ENCODE results near the gene COL18A1. TPM values are rescaled to one million over a fixed set of nuclear protein-coding genes. Genes with fewer than 3 reads are reported as not detected.
A peak's percentile ranks its signal among the peaks of the same experiment; 100 is the strongest.
"Not testable (repeated sequence)": the region's sequence is repeated elsewhere in the genome, so short reads cannot be mapped to it uniquely, and the experiment has no call there.

The COL18A1 gene
- total RNA-seq, 1 donor from 2014 or later = 150 TPM

DNA sequence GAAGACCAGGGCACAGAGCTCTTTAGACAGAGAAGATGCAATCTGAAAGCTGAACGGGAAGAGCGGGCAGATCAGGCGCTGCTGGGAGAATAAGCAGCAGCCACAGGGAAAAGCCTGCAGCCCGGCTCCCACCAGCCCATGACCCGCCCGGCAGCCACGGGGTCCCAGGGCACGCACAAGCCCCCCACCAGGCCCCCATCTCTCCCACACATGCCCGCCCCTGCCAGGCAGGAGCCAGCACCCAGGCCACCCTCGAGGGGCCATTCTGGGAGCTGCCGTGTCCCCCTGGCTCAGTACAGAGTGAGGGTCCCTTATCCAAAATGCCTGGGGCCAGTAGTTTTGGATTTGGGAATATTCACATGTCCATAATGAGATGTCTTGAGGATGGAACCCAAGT, 120.9 kb downstream of the COL18A1 start:
- peak; percentile 49 for DNase-seq (ENCODE audit: extremely low spot score, unreplicated experiment)

GRCh38 chr21:45527151-45527999, 122.4 kb downstream of the COL18A1 start:
- H3K27me3 Mint-ChIP-seq; H3K9me3 Mint-ChIP-seq; H3K4me1 Mint-ChIP-seq (ENCODE audit: unreplicated experiment): not testable (repeated sequence)
- peak overlapping the region; percentile 9 for H3K4me3 Mint-ChIP-seq
- DNase-seq (ENCODE audit: extremely low spot score, unreplicated experiment) = peak; percentile 64
- peaks cover 11% of the 10 kb centered on the region for H3K36me3 Mint-ChIP-seq
- peak overlapping the region; percentile 79 for H3K27ac Mint-ChIP-seq

More for the DNA sequence above, 120.9 kb downstream of the COL18A1 start:
- H3K36me3 Mint-ChIP-seq = peaks cover 25% of the 10 kb centered on the region
- no peaks in the 10 kb centered on the region for H3K9me3 Mint-ChIP-seq
- H3K27ac Mint-ChIP-seq = no peak overlapping the region
- no peaks in the 10 kb centered on the region for H3K27me3 Mint-ChIP-seq
- TF ChIP-seq, protein P1, sequence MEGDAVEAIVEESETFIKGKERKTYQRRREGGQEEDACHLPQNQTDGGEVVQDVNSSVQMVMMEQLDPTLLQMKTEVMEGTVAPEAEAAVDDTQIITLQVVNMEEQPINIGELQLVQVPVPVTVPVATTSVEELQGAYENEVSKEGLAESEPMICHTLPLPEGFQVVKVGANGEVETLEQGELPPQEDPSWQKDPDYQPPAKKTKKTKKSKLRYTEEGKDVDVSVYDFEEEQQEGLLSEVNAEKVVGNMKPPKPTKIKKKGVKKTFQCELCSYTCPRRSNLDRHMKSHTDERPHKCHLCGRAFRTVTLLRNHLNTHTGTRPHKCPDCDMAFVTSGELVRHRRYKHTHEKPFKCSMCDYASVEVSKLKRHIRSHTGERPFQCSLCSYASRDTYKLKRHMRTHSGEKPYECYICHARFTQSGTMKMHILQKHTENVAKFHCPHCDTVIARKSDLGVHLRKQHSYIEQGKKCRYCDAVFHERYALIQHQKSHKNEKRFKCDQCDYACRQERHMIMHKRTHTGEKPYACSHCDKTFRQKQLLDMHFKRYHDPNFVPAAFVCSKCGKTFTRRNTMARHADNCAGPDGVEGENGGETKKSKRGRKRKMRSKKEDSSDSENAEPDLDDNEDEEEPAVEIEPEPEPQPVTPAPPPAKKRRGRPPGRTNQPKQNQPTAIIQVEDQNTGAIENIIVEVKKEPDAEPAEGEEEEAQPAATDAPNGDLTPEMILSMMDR (conservative IDR thresholded peaks at IDR 0.05) = no peak
- H3K4me3 Mint-ChIP-seq = no peak overlapping the region
- H3K4me1 Mint-ChIP-seq (ENCODE audit: unreplicated experiment) = no peaks in the 10 kb centered on the region

- TF ChIP-seq, protein P1 (conservative IDR thresholded peaks at IDR 0.05) = no peak
- DNase-seq (ENCODE audit: extremely low spot score, unreplicated experiment) = peak; percentile 58
- Mint-ChIP-seq H3K4me1 (ENCODE audit: unreplicated experiment) (no peaks in the 10 kb centered on the region), H3K36me3 (peaks cover 4% of the 10 kb centered on the region), H3K27me3 (no peaks in the 10 kb centered on the region), H3K27ac (peak overlapping the region; percentile 79), H3K9me3 (no peaks in the 10 kb centered on the region), H3K4me3 (no peak overlapping the region)
Measured at GRCh38 chr21:45528028-45528705, 123.2 kb downstream of the COL18A1 start.

DNA sequence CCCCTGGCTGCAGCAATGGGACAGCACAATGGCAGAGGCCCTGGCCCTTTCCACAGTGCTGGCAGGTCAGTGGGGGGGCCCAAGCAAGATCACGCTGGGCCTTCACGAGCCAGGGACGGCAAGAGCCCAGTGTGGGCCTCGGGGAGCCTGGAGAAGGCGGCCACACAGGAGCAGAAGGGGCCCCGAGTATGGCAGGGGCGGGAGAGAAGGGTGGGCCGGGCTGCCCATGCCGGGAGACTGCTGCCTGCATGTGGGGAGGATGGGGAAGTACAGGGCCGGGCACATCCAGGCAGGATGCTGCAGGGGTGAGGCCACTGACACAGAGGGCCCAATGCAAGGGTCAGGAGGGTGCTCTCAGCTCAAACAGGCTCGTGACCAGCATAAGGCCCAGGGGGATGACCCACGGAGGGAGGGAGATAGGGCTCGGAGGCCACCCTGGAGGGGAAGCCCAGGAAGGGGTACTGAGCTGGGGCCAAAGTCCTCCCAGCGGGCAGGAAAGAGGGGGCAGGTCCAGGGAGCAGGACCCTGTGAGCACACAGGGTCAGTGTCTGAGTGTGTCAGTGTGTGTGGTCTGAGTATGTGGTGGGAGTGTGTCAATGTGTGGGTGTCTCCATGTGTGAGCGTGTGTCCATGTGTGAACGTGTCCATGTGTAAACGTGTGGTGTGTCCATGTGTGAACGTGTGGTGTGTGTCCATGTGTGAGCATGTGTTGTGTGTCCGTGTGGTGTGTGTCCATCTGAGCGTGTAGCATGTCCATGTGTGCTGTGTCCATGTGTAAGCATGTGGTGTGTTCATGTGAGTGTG, 124.2 kb downstream of the COL18A1 start:
- Mint-ChIP-seq H3K4me3 (no peak overlapping the region), H3K27ac (no peak overlapping the region), H3K9me3 (no peaks in the 10 kb centered on the region), H3K27me3 (no peaks in the 10 kb centered on the region), H3K4me1 (ENCODE audit: unreplicated experiment) (no peaks in the 10 kb centered on the region), H3K36me3 (peaks cover 3% of the 10 kb centered on the region)
- peak; percentile 53 for DNase-seq (ENCODE audit: extremely low spot score, unreplicated experiment)
- TF ChIP-seq, protein P1 (conservative IDR thresholded peaks at IDR 0.05) = no peak

GRCh38 chr21:45529785-45530422, 124.9 kb downstream of the COL18A1 start:
- peaks cover 3% of the 10 kb centered on the region for H3K36me3 Mint-ChIP-seq
- H3K27ac Mint-ChIP-seq = no peak overlapping the region
- TF ChIP-seq, protein P1 (conservative IDR thresholded peaks at IDR 0.05) = no peak

More at GRCh38 chr21:45529785-45530422, 124.9 kb downstream of the COL18A1 start:
- Mint-ChIP-seq H3K27me3 (no peaks in the 10 kb centered on the region), H3K4me3 (no peak overlapping the region), H3K9me3 (no peaks in the 10 kb centered on the region), H3K4me1 (ENCODE audit: unreplicated experiment) (peaks cover 5% of the 10 kb centered on the region)
- peak; percentile 20 for DNase-seq (ENCODE audit: extremely low spot score, unreplicated experiment)
